Liver (tissue), 9 donors: ENCODE measurements around the gene TRIM59. TPM values are rescaled to one million over a fixed set of nuclear protein-coding genes. Genes with fewer than 3 reads are reported as not detected.

Experiments
- DNase-seq: peaks from one replicate; pipeline ENCODE4 v3.0.0-alpha.2; 2017; ENCODE audit warnings: low spot score
- H3K27ac ChIP-seq, 2 donors: one replicate each; pipeline ENCODE4 v1.7.0; 2013; ENCODE audit warnings: inconsistent platforms in 2 of 2, low read length in 2 of 2, control low read depth in 1 of 2, low read depth in 1 of 2, mild to moderate bottlenecking in 1 of 2
- H3K27me3 ChIP-seq, 4 donors: one replicate each; pipeline versions ENCODE4 v1.6.1 to v1.7.0; 2013; ENCODE audit warnings: low read length in 3 of 4, inconsistent platforms in 1 of 4, mild to moderate bottlenecking in 1 of 4, moderate library complexity in 1 of 4; ENCODE audit not compliant: control insufficient read depth in 4 of 4, insufficient read depth in 4 of 4
- H3K36me3 ChIP-seq, 4 donors: one replicate each; pipeline versions ENCODE4 v1.6.1 to v1.7.0; 2013; ENCODE audit warnings: low read length in 3 of 4, mild to moderate bottlenecking in 3 of 4, low read depth in 1 of 4, moderate library complexity in 1 of 4; ENCODE audit not compliant: control insufficient read depth in 4 of 4, insufficient read depth in 3 of 4
- H3K4me1 ChIP-seq, 4 donors: one replicate each; pipeline versions ENCODE4 v1.6.1 to v1.7.0; 2013; ENCODE audit warnings: low read length in 3 of 4, mild to moderate bottlenecking in 3 of 4, moderate library complexity in 1 of 4; ENCODE audit not compliant: control insufficient read depth in 4 of 4, insufficient read depth in 4 of 4
- H3K4me3 ChIP-seq, 3 donors: one replicate each; pipeline versions ENCODE4 v1.6.1 to v1.7.0; 2013; ENCODE audit warnings: low read length in 3 of 3, control low read depth in 1 of 3, low read depth in 1 of 3, mild to moderate bottlenecking in 1 of 3
- H3K9ac ChIP-seq, 2 donors: one replicate each; pipeline ENCODE4 v1.7.0; 2013; ENCODE audit warnings: low read length in 2 of 2, mild to moderate bottlenecking in 2 of 2, moderate library complexity in 2 of 2, control low read depth in 1 of 2, low read depth in 1 of 2
- H3K9me3 ChIP-seq, 4 donors: one replicate each; pipeline versions ENCODE4 v1.6.1 to v1.7.0; 2013; ENCODE audit warnings: low read length in 3 of 4; ENCODE audit not compliant: control insufficient read depth in 4 of 4
- CTCF ChIP-seq: fragments of 150-350 bp; IDR thresholded peaks from 2 replicates; pipeline ENCODE4 v1.5.1; 2017; ENCODE audit warnings: improper control_type of control experiment, low read depth, low read length; ENCODE audit not compliant: missing input control
- EGR1 ChIP-seq, 2 donors: IDR thresholded peaks; 2 replicates each; pipeline ENCODE4 v1.6.1; 2016 to 2018; ENCODE audit warnings: antibody characterized with exemption in 2 of 2, low read depth in 2 of 2
- FOXA1 ChIP-seq: IDR thresholded peaks from 2 replicates; pipeline ENCODE4 v1.6.1; 2016; ENCODE audit warnings: antibody characterized with exemption
- FOXA2 ChIP-seq: IDR thresholded peaks from 2 replicates; pipeline ENCODE4 v1.6.1; 2016; ENCODE audit warnings: antibody characterized with exemption
- GABPA ChIP-seq, 2 donors: IDR thresholded peaks in 1 of 2; conservative IDR thresholded peaks in 1 of 2; 2 replicates each; pipeline ENCODE4 v1.6.1; 2016; ENCODE audit warnings: antibody characterized with exemption in 2 of 2, mild to moderate bottlenecking in 1 of 2, moderate library complexity in 1 of 2
- HNF4A ChIP-seq, 2 donors: conservative IDR thresholded peaks; 2 replicates each; pipeline ENCODE4 v1.6.1; 2016; ENCODE audit warnings: antibody characterized with exemption in 2 of 2, mild to moderate bottlenecking in 2 of 2
- HNF4G ChIP-seq: IDR thresholded peaks from 2 replicates; pipeline ENCODE4 v1.6.1; 2016; ENCODE audit warnings: antibody characterized with exemption
- JUND ChIP-seq, 2 donors: IDR thresholded peaks; 2 replicates each; pipeline ENCODE4 v1.6.1; 2016; ENCODE audit warnings: antibody characterized with exemption in 2 of 2
- NR2F2 ChIP-seq: IDR thresholded peaks from 2 replicates; pipeline ENCODE4 v1.6.1; 2016; ENCODE audit warnings: antibody characterized with exemption
- RAD21 ChIP-seq, 2 donors: IDR thresholded peaks; 2 replicates each; pipeline ENCODE4 v1.6.1; 2016; ENCODE audit warnings: antibody characterized with exemption in 2 of 2, mild to moderate bottlenecking in 2 of 2
- REST ChIP-seq: IDR thresholded peaks from 2 replicates; pipeline ENCODE4 v1.6.1; 2016; ENCODE audit warnings: antibody characterized with exemption, mild to moderate bottlenecking
- RXRA ChIP-seq, 2 donors: IDR thresholded peaks; 2 replicates each; pipeline ENCODE4 v1.6.1; 2017 to 2018; ENCODE audit warnings: antibody characterized with exemption in 2 of 2, mild to moderate bottlenecking in 1 of 2
- SP1 ChIP-seq: IDR thresholded peaks from 2 replicates; pipeline ENCODE4 v1.6.1; 2018; ENCODE audit warnings: antibody characterized with exemption, mild to moderate bottlenecking
- TAF1 ChIP-seq: conservative IDR thresholded peaks from 2 replicates; pipeline ENCODE4 v1.6.1; 2016; ENCODE audit warnings: antibody characterized with exemption, mild to moderate bottlenecking
- YY1 ChIP-seq: IDR thresholded peaks from 2 replicates; pipeline ENCODE4 v1.6.1; 2016; ENCODE audit warnings: antibody characterized with exemption, mild to moderate bottlenecking
- WGBS: extraction: QIAGEN DNeasy Blood & Tissue Kit; methylation state at CpG from one replicate; pipeline ENCODE4 v1.1.7; 2013; 5-methylcytosine and 5-hydroxymethylcytosine counted together
- polyA plus RNA-seq, 2 donors: library from polyadenylated mRNA; stranded (reverse) in 1 of 2; unstranded in 1 of 2; fragments of 200-250 nt in 1 of 2; fragments of >200 nt in 1 of 2; fragmentation: Nextera tagmentation in 1 of 2; extraction: Ambion mirVana in 1 of 2; gene quantifications; one replicate each; pipeline versions ENCODE4 v1.2.1 to v1.2.3, GENCODE V29; 2013 to 2015
- total RNA-seq, 2 donors: library from RNA; depleted of rRNA; stranded (reverse); fragments of >200 nt; gene quantifications; one replicate each; pipeline ENCODE4 v1.2.3, GENCODE V29; 2014
- TF ChIP-seq, protein P1 (sequence below): IDR thresholded peaks from 2 replicates; pipeline ENCODE4 v1.6.1; 2016; ENCODE audit warnings: antibody characterized with exemption
- TF ChIP-seq, protein P2 (sequence below): IDR thresholded peaks from 2 replicates; pipeline ENCODE4 v1.6.1; 2016; ENCODE audit warnings: antibody characterized with exemption
- donor health status: healthy.
- donor health status: healthy.
- donor health status: healthy.
- donor health status: healthy.
- donor health status: healthy.

The TRIM59 gene
- total and polyA plus RNA-seq, 4 donors = 0.18 to 33.3 (median 0.87) TPM

GRCh38 chr3:160447544-160447943 lies 2.0 kb downstream of the TRIM59 start:
- H3K36me3 ChIP-seq = no peaks in the 10 kb centered on the region
- DNase-seq = no peak
- no peak overlapping the region for H3K9ac ChIP-seq
- peaks cover 0 to 2% (median 0%) of the 10 kb centered on the region in 4 donors for H3K27me3 ChIP-seq
- TF ChIP-seq, protein P1, sequence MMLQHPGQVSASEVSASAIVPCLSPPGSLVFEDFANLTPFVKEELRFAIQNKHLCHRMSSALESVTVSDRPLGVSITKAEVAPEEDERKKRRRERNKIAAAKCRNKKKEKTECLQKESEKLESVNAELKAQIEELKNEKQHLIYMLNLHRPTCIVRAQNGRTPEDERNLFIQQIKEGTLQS = no peak
- TF ChIP-seq GABPA (IDR thresholded peaks at IDR 0.05 in 1 of 2, conservative IDR thresholded peaks at IDR 0.05 in 1 of 2) (no peak), NR2F2 (no peak), FOXA2 (no peak), HNF4A (conservative IDR thresholded peaks at IDR 0.05) (no peak), REST (no peak), YY1 (no peak), FOXA1 (no peak), HNF4G (no peak), RAD21 (IDR thresholded peaks at IDR 0.05) (no peak), SP1 (no peak), TAF1 (no peak)
- TF ChIP-seq, protein P2, sequence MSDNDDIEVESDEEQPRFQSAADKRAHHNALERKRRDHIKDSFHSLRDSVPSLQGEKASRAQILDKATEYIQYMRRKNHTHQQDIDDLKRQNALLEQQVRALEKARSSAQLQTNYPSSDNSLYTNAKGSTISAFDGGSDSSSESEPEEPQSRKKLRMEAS = no peak
- H3K27ac ChIP-seq = no peak overlapping the region
- 78% methylated on average over 3 of the region's 3 CpGs for WGBS
- peaks cover 0 to 1% (median 0%) of the 10 kb centered on the region in 4 donors for H3K9me3 ChIP-seq
- H3K4me1 ChIP-seq = peaks cover 2 to 9% (median 5%) of the 10 kb centered on the region in 4 donors
- H3K4me3 ChIP-seq = no peak overlapping the region

DNA sequence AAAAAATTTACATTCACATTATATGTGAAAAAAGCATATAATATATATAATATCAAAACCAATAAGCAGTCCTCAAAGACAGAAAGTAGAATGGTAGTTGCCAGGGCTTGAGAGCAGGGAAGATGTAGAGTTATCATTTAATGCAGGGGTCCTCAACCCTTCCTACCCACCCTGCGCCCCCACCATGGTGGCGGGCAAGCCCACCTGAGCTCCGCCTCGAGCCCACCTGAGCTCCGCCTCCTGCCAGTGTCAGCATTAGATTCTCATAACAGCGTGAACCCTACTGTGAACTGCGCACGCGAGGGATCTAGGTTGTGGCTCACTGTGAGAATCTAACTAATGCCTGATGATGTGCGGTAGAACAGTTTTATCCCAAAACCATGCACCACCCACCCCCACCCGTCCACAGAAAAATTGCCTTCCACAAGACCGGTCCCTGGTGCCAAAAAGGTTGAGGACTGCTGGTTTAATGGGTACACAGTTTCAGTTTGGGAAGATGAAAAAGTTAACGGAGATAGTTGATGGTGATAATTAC lies 3.0 kb downstream of the TRIM59 start:
- Histone ChIP-seq H3K9me3 (peaks cover 0 to 1% (median 0%) of the 10 kb centered on the region in 4 donors), H3K4me1 (peaks cover 2 to 9% (median 5%) of the 10 kb centered on the region in 4 donors), H3K9ac (no peak overlapping the region), H3K27me3 (peaks cover 0 to 2% (median 0%) of the 10 kb centered on the region in 4 donors), H3K36me3 (no peaks in the 10 kb centered on the region), H3K27ac (no peak overlapping the region), H3K4me3 (no peak overlapping the region)
- DNase-seq = no peak
- TF ChIP-seq SP1 (no peak), RAD21 (IDR thresholded peaks at IDR 0.05) (no peak), REST (no peak), FOXA2 (no peak), HNF4A (conservative IDR thresholded peaks at IDR 0.05) (no peak), EGR1 (IDR thresholded peaks at IDR 0.05; ENCODE audit: low read depth in 2 of 2) (no peak), CTCF (no peak), RXRA (IDR thresholded peaks at IDR 0.05) (no peak), GABPA (IDR thresholded peaks at IDR 0.05 in 1 of 2, conservative IDR thresholded peaks at IDR 0.05 in 1 of 2) (no peak), JUND (IDR thresholded peaks at IDR 0.05) (no peak)
- TF ChIP-seq, protein P1 = no peak
- TF ChIP-seq, protein P2 = no peak
- 96% methylated on average over 13 of the region's 13 CpGs for WGBS
